Chondrocyte (in vitro differentiated cells): Measurements from ENCODE around the gene IPO4. TPM values are rescaled to one million over a fixed set of nuclear protein-coding genes. Genes with fewer than 3 reads are reported as not detected.

ENCODE experiments used
- DNase-seq: peaks from one replicate; pipeline ENCODE4 v3.0.0; 2021; ENCODE audit warnings: mixed read lengths, low spot score
- H3K27ac Mint-ChIP-seq: one replicate; pipeline ENCODE4 v1.8.0; 2021; ENCODE audit warnings: mild to moderate bottlenecking, moderate library complexity, mixed read lengths; ENCODE audit not compliant: unreplicated experiment
- H3K27me3 Mint-ChIP-seq: 2 replicates; pipeline ENCODE4 v1.8.0; 2021; ENCODE audit warnings: low read depth, mixed read lengths
- H3K36me3 Mint-ChIP-seq: 2 replicates; pipeline ENCODE4 v1.8.0; 2021; ENCODE audit warnings: low read depth, mixed read lengths
- H3K4me1 Mint-ChIP-seq: 2 replicates; pipeline ENCODE4 v1.8.0; 2021; ENCODE audit warnings: low read depth, mild to moderate bottlenecking, mixed read lengths
- H3K4me3 Mint-ChIP-seq: one replicate; pipeline ENCODE4 v1.8.0; 2021; ENCODE audit warnings: mild to moderate bottlenecking, moderate library complexity, mixed read lengths; ENCODE audit not compliant: unreplicated experiment
- H3K9me3 Mint-ChIP-seq: 2 replicates; pipeline ENCODE4 v1.8.0; 2021; ENCODE audit warnings: low read depth, mixed read lengths
- CTCF ChIP-seq: fragments of 200-600 bp; sonication (generic); IDR thresholded peaks from 2 replicates; pipeline ENCODE4 v1.5.0; 2021; ENCODE audit warnings: antibody characterized with exemption, mild to moderate bottlenecking, moderate library complexity
- total RNA-seq: library from RNA; stranded (reverse); gene quantifications from 3 replicates; pipeline ENCODE4 v1.2.1, GENCODE V29; 2021

Gene IPO4
- total RNA-seq, 1 donor from 2014 or later = 26.7 TPM

DNA sequence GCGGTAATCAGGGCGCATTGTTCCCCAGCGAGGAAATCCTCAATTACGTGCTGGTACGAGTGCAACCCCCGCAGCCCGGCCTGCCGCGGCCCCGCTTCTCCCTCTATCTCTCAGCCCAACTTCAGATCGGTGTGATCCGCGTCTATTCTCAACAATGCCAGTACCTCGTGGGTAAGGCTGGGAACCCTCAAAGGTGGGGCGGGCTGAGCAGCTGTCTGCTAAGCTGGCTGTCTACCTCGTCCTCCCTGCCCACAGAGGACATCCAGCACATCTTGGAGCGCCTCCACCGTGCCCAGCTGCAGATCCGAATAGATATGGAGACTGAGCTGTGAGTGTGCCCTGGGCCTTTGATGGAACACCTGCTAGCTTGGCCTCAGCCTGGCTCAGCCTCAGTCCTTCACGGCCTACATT lies 15.7 kb downstream of the IPO4 start:
- peak; percentile 79 for DNase-seq
- no peak for TF ChIP-seq CTCF
- Mint-ChIP-seq H3K4me1 (no peaks in the 10 kb centered on the region), H3K4me3 (no peak overlapping the region), H3K27ac (no peak overlapping the region), H3K9me3 (no peaks in the 10 kb centered on the region), H3K36me3 (peaks cover 10% of the 10 kb centered on the region), H3K27me3 (no peaks in the 10 kb centered on the region)

DNA sequence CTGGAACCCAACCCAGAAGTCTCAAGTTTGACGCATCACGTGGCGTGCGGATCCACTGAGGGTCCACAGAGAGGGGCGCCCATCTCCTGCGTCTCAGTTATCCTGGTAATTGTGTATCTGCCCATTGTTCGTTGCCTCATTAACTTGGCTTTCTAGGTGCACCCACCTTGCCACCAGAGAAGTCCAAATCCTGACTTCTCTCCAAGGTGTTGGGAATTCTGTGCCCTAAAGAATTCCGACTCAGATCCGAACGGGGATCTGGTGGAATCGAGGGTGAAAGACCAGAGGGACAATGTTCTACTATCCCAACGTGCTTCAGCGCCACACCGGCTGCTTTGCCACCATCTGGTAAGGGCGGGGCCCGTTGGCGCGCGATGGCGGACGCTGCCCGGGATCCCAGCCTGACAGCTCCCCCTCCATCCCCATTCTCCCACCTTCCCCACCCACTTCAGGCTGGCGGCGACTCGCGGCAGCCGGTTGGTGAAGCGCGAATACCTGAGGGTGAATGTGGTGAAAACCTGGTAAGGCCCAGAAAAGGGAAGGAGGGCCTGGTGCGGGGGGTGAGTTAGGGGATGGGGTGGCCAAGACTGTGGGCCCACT lies 16.3 kb downstream of the IPO4 start:
- TF ChIP-seq CTCF = no peak
- Mint-ChIP-seq H3K27me3 (no peaks in the 10 kb centered on the region), H3K27ac (no peak overlapping the region), H3K9me3 (no peaks in the 10 kb centered on the region), H3K4me1 (no peaks in the 10 kb centered on the region), H3K36me3 (peaks cover 13% of the 10 kb centered on the region), H3K4me3 (no peak overlapping the region)
- peak; percentile 83 for DNase-seq

- no peak within 1 kb of the TSS for H3K27ac Mint-ChIP-seq
- peak within 1 kb of the TSS; percentile 55 for H3K4me3 Mint-ChIP-seq
- H3K27me3 Mint-ChIP-seq = no peaks in the 10 kb centered on the region
- H3K4me1 Mint-ChIP-seq = no peaks in the 10 kb centered on the region
- TF ChIP-seq CTCF = no peak
- peaks cover 14% of the 10 kb centered on the region for H3K36me3 Mint-ChIP-seq
- H3K9me3 Mint-ChIP-seq = no peaks in the 10 kb centered on the region
- peak; percentile 93 for DNase-seq
Observed at GRCh38 chr14:24171422-24172260, 17.0 kb downstream of the IPO4 start, which contains the start of gene REC8. Gene REC8, plus strand, starts transcription at chr14:24172080. Its CDS starts 473 bp downstream, at chr14:24172553.

DNA sequence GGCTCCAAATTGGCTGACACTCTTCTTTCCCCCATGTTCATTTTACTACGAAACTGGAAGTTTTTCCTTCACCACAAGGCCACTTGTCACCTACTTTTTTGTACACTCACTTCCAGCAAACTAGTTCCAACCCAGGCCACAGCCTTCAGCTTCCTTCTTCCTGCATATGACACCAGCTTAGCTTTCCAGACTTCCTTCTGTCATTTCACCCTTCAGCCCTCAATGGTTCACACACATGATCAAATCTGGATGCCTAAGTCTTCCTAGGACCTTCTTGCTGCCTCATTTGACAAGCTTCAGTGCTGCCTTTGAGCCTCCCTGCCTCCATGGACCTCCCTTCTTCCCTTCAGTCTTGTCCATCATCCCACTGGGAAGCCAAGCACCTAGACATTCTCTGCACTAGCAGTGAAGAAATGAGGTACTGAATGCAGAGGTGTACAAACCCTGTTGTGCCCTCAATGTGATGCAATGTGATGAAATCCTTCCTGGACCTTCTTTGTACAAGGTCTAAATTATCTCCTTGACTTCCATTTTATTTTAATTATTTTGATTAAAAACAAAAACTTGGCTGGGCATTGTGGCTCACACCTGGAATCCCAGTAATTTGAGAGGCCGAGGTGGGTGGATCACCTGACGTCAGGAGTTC lies 21.0 kb downstream of the IPO4 start:
- H3K27ac Mint-ChIP-seq = no peak overlapping the region
- H3K4me1 Mint-ChIP-seq = peaks cover 4% of the 10 kb centered on the region
- no peaks in the 10 kb centered on the region for H3K9me3 Mint-ChIP-seq
- H3K4me3 Mint-ChIP-seq = no peak overlapping the region
- no peak for TF ChIP-seq CTCF
- DNase-seq = no peak
- peaks cover 35% of the 10 kb centered on the region for H3K36me3 Mint-ChIP-seq
- no peaks in the 10 kb centered on the region for H3K27me3 Mint-ChIP-seq

- Mint-ChIP-seq H3K27ac (no peak overlapping the region), H3K27me3 (no peaks in the 10 kb centered on the region), H3K4me1 (peaks cover 18% of the 10 kb centered on the region), H3K4me3 (no peak overlapping the region), H3K9me3 (no peaks in the 10 kb centered on the region), H3K36me3 (peaks cover 36% of the 10 kb centered on the region)
- no peak for TF ChIP-seq CTCF
- peak; percentile 32 for DNase-seq
Observed at GRCh38 chr14:24165785-24166184, 22.8 kb downstream of the IPO4 start.
